Activated CD8-positive, alpha-beta memory T cell treated with anti-CD3 and anti-CD28 coated beads, Interleukin-2, amount 50 U/mL, for 48 hours (primary cell): Measurements from ENCODE around the gene TRIM13.
"Not testable (repeated sequence)": the region's sequence is repeated elsewhere in the genome, so short reads cannot be mapped to it uniquely, and the experiment has no call there.

ENCODE experiments used
- DNase-seq: peaks from one replicate; pipeline ENCODE4 v3.0.0-alpha.2; 2020

TRIM13 gene

DNA sequence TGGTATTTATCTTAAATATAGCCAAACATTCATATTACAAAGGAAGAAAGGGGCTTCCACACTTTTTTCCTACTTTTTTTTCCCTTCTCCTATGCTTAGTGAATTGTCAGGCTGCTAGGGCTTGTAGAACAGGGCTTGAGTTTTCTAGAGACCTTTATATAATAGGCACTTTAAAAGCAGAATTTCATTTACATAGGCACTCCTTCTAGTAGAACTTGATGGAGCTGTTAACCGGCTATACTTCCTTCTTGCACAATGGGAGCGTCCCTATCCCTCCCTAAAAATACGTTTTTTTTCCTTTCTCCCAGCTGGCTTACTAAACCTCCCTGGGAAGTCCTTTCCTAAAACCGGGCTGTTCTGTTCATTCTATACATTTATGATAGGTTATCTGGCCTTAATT lies 1.1 kb downstream of the TRIM13 start:
- no peak for DNase-seq

GRCh38 chr13:49998714-49999624 lies 2.1 kb downstream of the TRIM13 start:
- DNase-seq = no peak

- no peak for DNase-seq
Measured at GRCh38 chr13:50001287-50001686, 4.4 kb downstream of the TRIM13 start.

GRCh38 chr13:50006426-50007135 lies 9.7 kb downstream of the TRIM13 start:
- DNase-seq = no peak

DNA sequence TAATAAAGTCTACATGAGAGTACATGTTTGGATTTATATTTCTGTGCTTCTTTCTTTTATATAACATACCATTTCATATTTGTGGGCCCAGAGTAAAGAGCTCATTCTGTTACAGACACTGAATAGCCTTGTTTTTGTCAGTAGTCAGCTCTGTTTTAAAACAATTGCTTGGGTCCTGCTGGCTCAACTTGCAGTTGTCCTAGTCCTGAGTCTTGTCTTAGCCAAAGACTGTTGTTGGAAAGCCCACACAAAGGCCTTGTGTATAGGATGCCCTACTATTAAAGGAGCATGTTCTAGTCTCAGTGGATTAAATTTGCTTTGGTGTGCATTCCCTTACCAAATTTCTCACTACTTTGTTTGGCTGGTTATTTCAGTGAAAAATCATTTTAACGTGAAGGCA lies 14.6 kb downstream of the TRIM13 start:
- DNase-seq = no peak

GRCh38 chr13:50012396-50013169 lies 15.7 kb downstream of the TRIM13 start:
- no peak for DNase-seq

DNA sequence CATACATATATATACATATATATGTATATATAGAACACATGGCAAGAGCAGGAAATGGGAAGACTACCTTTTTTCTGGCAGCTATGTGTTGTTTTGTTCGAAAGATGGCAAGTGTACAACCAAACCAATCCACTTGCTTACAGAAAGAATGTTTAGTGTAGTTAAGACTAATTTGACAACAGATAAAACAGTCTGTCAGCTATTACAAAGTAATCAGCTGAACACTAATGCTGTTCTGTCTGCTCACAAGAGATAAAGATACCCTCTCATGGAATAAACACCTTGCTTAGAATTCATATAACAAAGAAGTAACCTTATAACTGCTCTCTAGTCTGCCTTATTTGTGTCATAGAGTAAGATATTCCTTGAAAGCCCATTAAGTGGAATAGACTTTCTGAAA lies 17.5 kb downstream of the TRIM13 start:
- DNase-seq = no peak

DNA sequence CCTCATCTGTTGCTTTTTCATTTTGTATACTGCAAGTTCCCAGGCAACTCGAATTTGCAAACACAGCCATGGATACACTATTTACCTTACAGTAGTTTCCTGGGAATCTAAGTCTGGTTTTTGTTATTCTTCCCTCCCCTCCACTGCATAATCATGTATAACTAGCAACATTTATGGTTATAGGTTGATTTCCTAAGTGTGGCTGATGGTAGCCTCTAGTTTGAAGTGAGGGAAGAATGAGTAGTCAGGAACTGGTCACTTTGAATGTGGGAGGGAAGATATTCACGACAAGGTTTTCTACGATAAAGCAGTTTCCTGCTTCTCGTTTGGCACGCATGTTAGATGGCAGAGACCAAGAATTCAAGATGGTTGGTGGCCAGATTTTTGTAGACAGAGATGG lies 18.4 kb downstream of the TRIM13 start, which contains the start of gene KCNRG:
Gene KCNRG (plus strand): TSS at position 187 of the 400 bp plus-strand sequence. CDS start 50 bp downstream, at position 237.
- no peak for DNase-seq

DNA sequence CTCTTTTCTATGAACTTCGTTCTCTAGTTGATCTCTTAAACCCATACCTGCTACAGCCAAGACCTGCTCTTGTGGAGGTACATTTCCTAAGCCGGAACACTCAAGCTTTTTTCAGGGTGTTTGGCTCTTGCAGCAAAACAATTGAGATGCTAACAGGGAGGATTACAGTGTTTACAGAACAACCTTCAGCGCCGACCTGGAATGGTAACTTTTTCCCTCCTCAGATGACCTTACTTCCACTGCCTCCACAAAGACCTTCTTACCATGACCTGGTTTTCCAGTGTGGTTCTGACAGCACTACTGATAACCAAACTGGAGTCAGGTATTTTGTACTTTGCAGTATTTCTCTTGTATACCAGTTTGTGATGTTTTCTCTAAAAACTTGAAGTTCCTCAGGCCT lies 18.9 kb downstream of the TRIM13 start:
- DNase-seq = no peak

- DNase-seq = no peak
Measured at GRCh38 chr13:50016444-50016843, 19.6 kb downstream of the TRIM13 start.

DNA sequence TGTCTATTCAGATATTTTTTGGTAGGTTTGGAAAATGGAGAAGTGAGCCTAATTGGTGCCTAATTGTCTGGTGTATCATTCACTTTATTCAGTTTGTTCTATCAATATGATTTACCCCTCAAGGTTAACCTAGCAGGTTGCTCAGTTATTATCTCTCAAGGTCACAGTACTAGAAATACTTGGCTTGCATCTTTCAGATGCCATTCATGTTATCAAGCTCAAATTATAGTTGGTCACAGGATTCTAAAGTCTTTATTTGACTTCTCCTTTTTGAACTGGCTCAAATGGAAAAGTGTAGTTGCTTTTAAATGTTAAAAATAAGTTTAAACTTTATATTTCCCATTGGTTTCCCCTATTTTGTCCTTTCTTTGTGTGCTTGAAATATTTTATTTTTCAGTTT lies 21.0 kb downstream of the TRIM13 start:
- no peak for DNase-seq

- DNase-seq = no peak
Measured at GRCh38 chr13:50025436-50025835, 28.6 kb downstream of the TRIM13 start.

- DNase-seq = no peak
Measured at GRCh38 chr13:50026788-50027473, 30.1 kb downstream of the TRIM13 start.

DNA sequence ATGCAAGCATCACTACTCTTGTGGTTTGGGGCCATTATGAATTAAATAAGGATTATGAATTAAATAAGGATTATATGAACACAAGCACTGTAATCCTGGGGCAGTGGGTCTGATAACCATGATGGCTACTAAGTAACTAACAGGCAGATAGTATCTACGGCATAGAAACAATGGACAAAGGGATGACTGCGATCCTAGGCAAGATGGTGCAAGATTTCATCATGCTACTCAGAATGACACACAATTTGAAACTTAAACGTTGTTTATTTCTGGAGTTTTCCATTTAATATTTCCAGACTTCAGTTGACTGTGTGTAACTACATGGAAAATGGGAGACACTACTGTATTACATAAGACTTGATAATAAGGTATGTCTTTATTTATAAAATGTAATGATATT lies 33.5 kb downstream of the TRIM13 start:
- no peak for DNase-seq

- DNase-seq = no peak
Measured at GRCh38 chr13:50033725-50034124, 36.9 kb downstream of the TRIM13 start.

GRCh38 chr13:50037788-50038187 lies 40.9 kb downstream of the TRIM13 start:
- DNase-seq = no peak

- DNase-seq = no peak
Measured at GRCh38 chr13:50038266-50038665, 41.4 kb downstream of the TRIM13 start.

DNA sequence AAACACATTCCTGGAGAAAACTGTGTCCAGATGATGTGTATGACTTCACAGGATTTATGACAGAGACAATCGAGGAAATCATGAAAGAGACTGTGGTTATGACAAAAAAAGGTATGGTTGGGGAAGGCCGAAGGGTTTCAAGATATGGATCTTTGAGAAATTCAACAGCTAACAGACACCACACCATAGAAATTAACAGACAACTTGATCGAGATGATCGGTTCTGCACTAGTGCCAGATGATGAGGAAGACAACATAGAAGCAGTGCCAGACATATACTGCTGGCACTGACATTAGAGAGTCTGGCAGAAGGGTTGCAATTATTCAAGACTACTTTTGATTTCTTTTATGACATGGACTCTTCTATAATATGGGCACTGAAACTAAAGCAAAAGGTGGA lies 55.6 kb downstream of the TRIM13 start:
- no peak for DNase-seq

GRCh38 chr13:50053844-50054243 lies 57.0 kb downstream of the TRIM13 start:
- no peak for DNase-seq

DNA sequence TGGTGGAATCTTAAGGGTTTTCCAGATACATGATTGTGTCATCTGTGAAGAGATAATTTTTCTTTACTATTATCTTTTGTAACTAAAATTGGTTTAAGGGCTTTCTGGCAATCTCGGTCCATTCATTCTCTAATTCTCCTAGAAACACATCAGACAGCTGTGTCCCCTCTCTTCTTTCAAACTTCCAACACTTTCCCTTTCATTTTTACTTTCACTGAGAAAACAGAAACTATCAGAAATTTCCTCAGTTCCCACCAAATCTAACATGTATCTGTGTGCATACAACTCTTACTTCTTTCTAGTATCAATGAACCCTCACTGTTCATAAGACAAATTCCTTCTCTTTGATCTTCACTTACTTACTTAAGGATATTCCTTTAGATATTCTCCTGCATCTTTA lies 58.6 kb downstream of the TRIM13 start:
- DNase-seq = no peak

DNA sequence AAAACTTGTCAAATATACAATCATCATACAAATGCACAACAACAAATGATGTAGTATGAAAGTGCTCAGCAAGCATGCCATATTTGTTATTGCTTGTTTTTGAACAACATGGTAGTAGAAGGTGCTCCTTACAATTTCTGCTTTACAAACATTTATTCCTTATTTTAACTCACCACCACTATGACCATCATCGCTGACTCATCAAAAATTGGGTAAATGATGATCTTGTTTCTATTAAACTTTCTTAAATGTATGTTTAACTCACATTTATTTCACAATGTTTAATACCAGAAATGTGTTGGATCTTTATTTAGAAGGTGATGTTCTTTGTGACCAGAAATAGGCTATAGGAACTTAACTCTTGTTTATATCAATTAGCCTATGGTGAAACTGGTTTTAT lies 63.9 kb downstream of the TRIM13 start:
- DNase-seq = no peak

DNA sequence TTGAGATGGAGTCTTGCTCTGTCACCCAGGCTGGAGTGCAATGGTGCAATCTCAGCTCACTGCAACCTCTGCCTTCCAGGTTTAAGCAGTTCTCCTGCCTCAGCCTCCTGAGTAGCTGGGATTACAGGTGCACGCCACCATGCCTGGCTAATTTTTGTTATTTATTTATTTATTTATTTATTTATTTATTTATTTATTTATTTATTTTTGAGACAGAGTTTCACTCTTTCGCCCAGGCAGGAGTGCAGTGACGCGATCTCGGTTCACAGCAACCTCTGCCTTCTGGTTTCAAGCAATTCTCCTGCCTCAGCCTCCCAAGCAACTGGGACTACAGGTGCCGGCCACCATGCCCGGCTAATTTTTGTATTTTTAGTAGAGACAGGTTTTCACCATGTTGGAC lies 65.5 kb downstream of the TRIM13 start:
- not testable (repeated sequence) for DNase-seq

DNA sequence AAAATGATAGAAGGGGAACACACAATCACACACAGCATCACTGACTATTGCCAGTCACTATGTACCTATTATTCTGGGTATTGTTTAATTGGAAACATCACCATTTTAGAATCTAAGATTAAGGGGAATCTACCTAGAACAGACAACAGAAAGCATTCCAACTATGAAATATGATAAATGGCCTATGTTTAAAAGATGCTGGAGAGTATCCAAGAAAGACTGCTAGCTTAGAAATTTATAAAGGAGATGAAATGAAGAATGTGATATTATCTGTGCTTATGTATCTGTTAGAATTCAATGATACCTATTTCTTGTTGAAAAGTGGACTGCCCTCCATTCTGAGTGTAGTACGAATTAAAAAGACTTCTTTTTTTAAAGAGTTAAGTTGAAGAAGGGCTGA lies 68.9 kb downstream of the TRIM13 start:
- DNase-seq = no peak
